PC-9 (cell line): ENCODE data around the gene ATG9A.

Experiments
- CTCF ChIP-seq: fragments of 200-600 bp; sonication (generic); conservative IDR thresholded peaks from 2 replicates; pipeline ENCODE4 v1.6.1; 2017; ENCODE audit warnings: mixed run types, antibody characterized with exemption, mild to moderate bottlenecking, moderate library complexity
- EZH2 ChIP-seq: fragments of 200-600 bp; sonication (generic); IDR thresholded peaks from 2 replicates; pipeline ENCODE4 v1.8.0; 2017; ENCODE audit warnings: antibody characterized with exemption, low read depth

GRCh38 chr2:219219784-219220532, 9.5 kb downstream of the ATG9A start:
- no peak for TF ChIP-seq CTCF
- TF ChIP-seq EZH2, result no peak
